ENCODE data around the gene RFXAP.

Gene RFXAP

GRCh38 chr13:36774931-36775330 lies 44.1 kb upstream of the RFXAP start:
- DNase-seq = no peak
- Histone ChIP-seq H3K4me3 (ENCODE audit: low read depth, low read length) (no peak overlapping the region), H3K4ac (ENCODE audit: low read depth, low read length) (no peak overlapping the region), H3K18ac (ENCODE audit: low read length) (no peak overlapping the region), H3K79me1 (ENCODE audit: low read length) (peaks cover 2% of the 10 kb centered on the region), H3K27me3 (ENCODE audit: insufficient read depth, low read length) (no peaks in the 10 kb centered on the region), H2BK120ac (ENCODE audit: insufficient read depth, low read length, poor library complexity) (no peak overlapping the region), H2AFZ (ENCODE audit: insufficient read depth, low read length, poor library complexity) (no peak overlapping the region), H4K91ac (ENCODE audit: low read depth, low read length) (no peak overlapping the region), H2BK5ac (ENCODE audit: low read depth, low read length, poor library complexity) (no peak overlapping the region), H3K9ac (ENCODE audit: low read length) (no peak overlapping the region), H4K12ac (ENCODE audit: low read depth, low read length) (no peak overlapping the region), H3K4me2 (ENCODE audit: low read length) (no peak overlapping the region), H3K4me1 (ENCODE audit: control insufficient read depth in 1 of 2, insufficient read depth in 2 of 2, low read length in 2 of 2) (peaks cover 6 to 14% of the 10 kb centered on the region in 2 experiments), H3K14ac (ENCODE audit: low read length) (no peak overlapping the region), H3K36me3 (ENCODE audit: control insufficient read depth in 1 of 2, insufficient read depth in 2 of 2, low read length in 2 of 2) (no peaks in the 10 kb centered on the region), H3K23ac (ENCODE audit: low read length) (no peak overlapping the region), H3K79me2 (ENCODE audit: control insufficient read depth, insufficient read depth, low read length, poor library complexity) (no peaks in the 10 kb centered on the region), H4K8ac (ENCODE audit: low read depth, low read length) (no peak overlapping the region), H3K27ac (ENCODE audit: low read depth, low read length) (no peak overlapping the region), H2AK5ac (ENCODE audit: low read length) (no peak overlapping the region), H2BK12ac (ENCODE audit: low read length) (no peak overlapping the region), H3K9me3 (ENCODE audit: insufficient read depth, low read depth, low read length) (no peaks in the 10 kb centered on the region)
- 100% methylated on average over 1 of the region's 5 CpGs for WGBS (ENCODE audit: extremely low coverage, insufficient coverage, insufficient read length)

- H3K4me3 ChIP-seq (ENCODE audit: low read depth, low read length) = no peak overlapping the region
- H3K23ac ChIP-seq (ENCODE audit: low read length) = no peak overlapping the region
- no peak overlapping the region for H3K14ac ChIP-seq (ENCODE audit: low read length)
- no peak overlapping the region for H4K91ac ChIP-seq (ENCODE audit: low read depth, low read length)
- no peak overlapping the region for H2BK5ac ChIP-seq (ENCODE audit: low read depth, low read length, poor library complexity)
- H3K4me1 ChIP-seq (ENCODE audit: control insufficient read depth in 1 of 2, insufficient read depth in 2 of 2, low read length in 2 of 2) = peaks cover 6 to 14% of the 10 kb centered on the region in 2 experiments
- no peak overlapping the region for H3K18ac ChIP-seq (ENCODE audit: low read length)
- H3K79me2 ChIP-seq (ENCODE audit: control insufficient read depth, insufficient read depth, low read length, poor library complexity) = no peaks in the 10 kb centered on the region
- H3K4ac ChIP-seq (ENCODE audit: low read depth, low read length) = no peak overlapping the region
- no peak overlapping the region for H2AK5ac ChIP-seq (ENCODE audit: low read length)
- H3K9ac ChIP-seq (ENCODE audit: low read length) = no peak overlapping the region
- peaks cover 2% of the 10 kb centered on the region for H3K79me1 ChIP-seq (ENCODE audit: low read length)
- H3K27ac ChIP-seq (ENCODE audit: low read depth, low read length) = no peak overlapping the region
- H2BK120ac ChIP-seq (ENCODE audit: insufficient read depth, low read length, poor library complexity) = no peak overlapping the region
- peaks cover 2% of the 10 kb centered on the region for H3K9me3 ChIP-seq (ENCODE audit: insufficient read depth, low read depth, low read length)
- H2AFZ ChIP-seq (ENCODE audit: insufficient read depth, low read length, poor library complexity) = no peak overlapping the region
- no peak overlapping the region for H2BK12ac ChIP-seq (ENCODE audit: low read length)
- no peak overlapping the region for H4K8ac ChIP-seq (ENCODE audit: low read depth, low read length)
- no peaks in the 10 kb centered on the region for H3K27me3 ChIP-seq (ENCODE audit: insufficient read depth, low read length)
- no peaks in the 10 kb centered on the region for H3K36me3 ChIP-seq (ENCODE audit: control insufficient read depth in 1 of 2, insufficient read depth in 2 of 2, low read length in 2 of 2)
- H4K12ac ChIP-seq (ENCODE audit: low read depth, low read length) = no peak overlapping the region
- no peak overlapping the region for H3K4me2 ChIP-seq (ENCODE audit: low read length)
- DNase-seq = no peak
Measured at GRCh38 chr13:36776175-36776574, 42.8 kb upstream of the RFXAP start.

- H2BK5ac ChIP-seq (ENCODE audit: low read depth, low read length, poor library complexity) = peak overlapping the region; percentile 15
- no CpG with 5 or more reads among the region's 8 CpGs for WGBS (ENCODE audit: extremely low coverage, insufficient coverage, insufficient read length)
- no peak overlapping the region for H2BK120ac ChIP-seq (ENCODE audit: insufficient read depth, low read length, poor library complexity)
- H3K4ac ChIP-seq (ENCODE audit: low read depth, low read length) = no peak overlapping the region
- peak overlapping the region; percentile 7 for H3K14ac ChIP-seq (ENCODE audit: low read length)
- no peak overlapping the region for H2BK12ac ChIP-seq (ENCODE audit: low read length)
- H3K27ac ChIP-seq (ENCODE audit: low read depth, low read length) = no peak overlapping the region
- peaks cover 3% of the 10 kb centered on the region for H3K9me3 ChIP-seq (ENCODE audit: insufficient read depth, low read depth, low read length)
- no peak overlapping the region for H4K12ac ChIP-seq (ENCODE audit: low read depth, low read length)
- H3K79me2 ChIP-seq (ENCODE audit: control insufficient read depth, insufficient read depth, low read length, poor library complexity) = no peaks in the 10 kb centered on the region
- H3K79me1 ChIP-seq (ENCODE audit: low read length) = peaks cover 2% of the 10 kb centered on the region
- no peaks in the 10 kb centered on the region for H3K27me3 ChIP-seq (ENCODE audit: insufficient read depth, low read length)
- H2AK5ac ChIP-seq (ENCODE audit: low read length) = no peak overlapping the region
- H3K4me3 ChIP-seq (ENCODE audit: low read depth, low read length) = no peak overlapping the region
- peak overlapping the region; percentile 22 for H4K8ac ChIP-seq (ENCODE audit: low read depth, low read length)
- peaks cover 6 to 14% of the 10 kb centered on the region in 2 experiments for H3K4me1 ChIP-seq (ENCODE audit: control insufficient read depth in 1 of 2, insufficient read depth in 2 of 2, low read length in 2 of 2)
- H3K23ac ChIP-seq (ENCODE audit: low read length) = no peak overlapping the region
- H4K91ac ChIP-seq (ENCODE audit: low read depth, low read length) = peak overlapping the region; percentile 13
- no peak overlapping the region for H3K18ac ChIP-seq (ENCODE audit: low read length)
- H2AFZ ChIP-seq (ENCODE audit: insufficient read depth, low read length, poor library complexity) = no peak overlapping the region
- H3K9ac ChIP-seq (ENCODE audit: low read length) = no peak overlapping the region
- H3K36me3 ChIP-seq (ENCODE audit: control insufficient read depth in 1 of 2, insufficient read depth in 2 of 2, low read length in 2 of 2) = no peaks in the 10 kb centered on the region
- DNase-seq = peak; percentile 15 to 51
- peak overlapping the region; percentile 44 for H3K4me2 ChIP-seq (ENCODE audit: low read length)
Measured at GRCh38 chr13:36778083-36778671, 40.8 kb upstream of the RFXAP start.

GRCh38 chr13:36783890-36784289 lies 35.1 kb upstream of the RFXAP start:
- Histone ChIP-seq H3K36me3 (ENCODE audit: control insufficient read depth in 1 of 2, insufficient read depth in 2 of 2, low read length in 2 of 2) (no peaks in the 10 kb centered on the region), H4K12ac (ENCODE audit: low read depth, low read length) (no peak overlapping the region), H4K8ac (ENCODE audit: low read depth, low read length) (no peak overlapping the region), H4K91ac (ENCODE audit: low read depth, low read length) (no peak overlapping the region), H2AK5ac (ENCODE audit: low read length) (no peak overlapping the region), H2BK12ac (ENCODE audit: low read length) (no peak overlapping the region), H2BK5ac (ENCODE audit: low read depth, low read length, poor library complexity) (no peak overlapping the region), H2AFZ (ENCODE audit: insufficient read depth, low read length, poor library complexity) (no peak overlapping the region), H3K4me1 (ENCODE audit: control insufficient read depth in 1 of 2, insufficient read depth in 2 of 2, low read length in 2 of 2) (peaks cover 3 to 5% of the 10 kb centered on the region in 2 experiments), H3K23ac (ENCODE audit: low read length) (no peak overlapping the region), H3K27me3 (ENCODE audit: insufficient read depth, low read length) (no peaks in the 10 kb centered on the region), H3K27ac (ENCODE audit: low read depth, low read length) (no peak overlapping the region), H3K9ac (ENCODE audit: low read length) (no peak overlapping the region), H3K4ac (ENCODE audit: low read depth, low read length) (no peak overlapping the region), H3K4me3 (ENCODE audit: low read depth, low read length) (no peak overlapping the region), H3K4me2 (ENCODE audit: low read length) (no peak overlapping the region), H2BK120ac (ENCODE audit: insufficient read depth, low read length, poor library complexity) (no peak overlapping the region), H3K9me3 (ENCODE audit: insufficient read depth, low read depth, low read length) (peaks cover 3% of the 10 kb centered on the region), H3K79me1 (ENCODE audit: low read length) (no peaks in the 10 kb centered on the region), H3K14ac (ENCODE audit: low read length) (no peak overlapping the region), H3K79me2 (ENCODE audit: control insufficient read depth, insufficient read depth, low read length, poor library complexity) (no peaks in the 10 kb centered on the region), H3K18ac (ENCODE audit: low read length) (no peak overlapping the region)
- DNase-seq = no peak
- no CpG with 5 or more reads among the region's 3 CpGs for WGBS (ENCODE audit: extremely low coverage, insufficient coverage, insufficient read length)
